ENCODE results near the gene ZNF200.
A peak's percentile ranks its signal among the peaks of the same experiment; 100 is the strongest.
"Not testable (repeated sequence)": the region's sequence is repeated elsewhere in the genome, so short reads cannot be mapped to it uniquely, and the experiment has no call there.

Gene ZNF200

DNA sequence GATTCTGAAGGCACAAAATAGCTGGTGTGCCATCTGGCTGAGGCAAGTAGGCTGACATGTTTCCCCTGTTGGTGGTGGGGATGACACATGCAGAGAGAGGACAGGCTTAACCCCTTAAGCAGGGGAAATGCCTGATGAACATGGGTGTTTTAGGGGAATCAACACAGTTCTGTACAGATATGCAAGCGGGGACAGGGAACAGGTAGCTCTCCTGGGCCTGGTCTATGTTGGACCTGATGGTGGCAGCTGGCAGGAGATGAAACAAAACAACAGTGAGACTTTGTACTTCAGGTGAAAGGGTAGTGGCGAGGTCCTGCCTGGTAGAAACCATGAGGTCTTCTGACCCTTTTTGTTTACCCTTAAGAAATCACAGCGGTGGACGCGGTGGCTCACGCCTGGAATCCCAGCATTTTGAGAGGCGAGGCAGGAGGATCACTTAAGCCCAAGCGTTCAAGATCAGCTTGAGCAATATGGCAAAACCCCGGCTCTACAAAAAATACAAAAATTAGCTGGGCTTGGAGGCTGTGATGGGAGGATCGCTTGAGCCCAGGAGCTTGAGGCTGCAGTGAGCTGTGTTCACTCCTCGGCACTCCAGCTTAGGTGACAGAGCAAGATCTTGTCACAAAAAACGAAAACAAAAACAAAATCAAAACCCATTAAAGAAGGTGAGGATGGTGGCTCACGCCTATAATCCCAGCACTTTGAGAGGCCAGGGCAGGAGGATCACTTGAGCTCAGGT, 36.5 kb downstream of the ZNF200 start:
- DNase-seq (ENCODE audit: low read depth), result no peak

DNA sequence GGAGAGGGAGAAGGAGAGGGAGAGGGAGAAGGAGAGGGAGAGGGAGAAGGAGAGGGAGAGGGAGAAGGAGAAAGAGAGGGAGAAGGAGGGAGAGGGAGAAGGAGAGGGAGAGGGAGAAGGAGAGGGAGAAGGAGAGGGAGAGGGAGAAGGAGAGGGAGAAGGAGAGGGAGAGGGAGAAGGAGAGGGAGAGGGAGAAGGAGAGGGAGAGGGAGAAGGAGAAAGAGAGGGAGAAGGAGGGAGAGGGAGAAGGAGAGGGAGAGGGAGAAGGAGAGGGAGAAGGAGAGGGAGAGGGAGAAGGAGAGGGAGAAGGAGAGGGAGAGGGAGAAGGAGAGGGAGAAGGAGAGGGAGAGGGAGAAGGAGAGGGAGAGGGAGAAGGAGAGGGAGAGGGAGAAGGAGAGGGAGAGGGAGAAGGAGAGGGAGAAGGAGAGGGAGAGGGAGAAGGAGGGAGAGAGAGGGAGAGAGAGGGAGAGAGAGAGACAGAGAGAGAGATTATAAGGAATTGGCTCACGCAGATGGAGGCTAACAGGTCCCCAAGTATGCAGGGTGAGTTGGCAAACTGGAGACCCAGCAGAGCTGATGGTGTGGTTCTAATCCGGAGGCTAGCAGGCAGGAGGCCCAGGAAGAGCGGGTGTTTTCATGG, 37.1 kb downstream of the ZNF200 start:
- DNase-seq (ENCODE audit: low read depth), result not testable (repeated sequence)

DNA sequence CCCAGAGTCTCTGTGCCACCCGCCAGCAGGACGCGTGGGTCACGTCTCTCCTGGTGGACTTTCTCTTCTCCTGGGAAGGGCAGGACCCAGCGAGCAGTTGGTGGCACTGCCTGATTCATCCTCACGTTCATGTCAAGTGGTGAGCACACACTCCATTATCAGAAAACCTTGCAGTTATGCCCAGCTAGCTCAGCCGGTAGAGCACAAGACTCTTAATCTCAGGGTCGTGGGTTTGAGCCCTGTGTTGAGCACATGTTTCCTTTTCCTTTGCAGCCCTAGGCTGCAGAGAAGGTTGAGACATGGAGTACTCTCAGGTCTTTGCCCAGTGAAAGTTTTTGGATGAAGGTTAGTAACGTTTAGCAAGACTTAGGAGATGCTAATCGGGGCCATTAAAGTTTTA, 39.0 kb downstream of the ZNF200 start:
- no peak for DNase-seq (ENCODE audit: low read depth)

DNA sequence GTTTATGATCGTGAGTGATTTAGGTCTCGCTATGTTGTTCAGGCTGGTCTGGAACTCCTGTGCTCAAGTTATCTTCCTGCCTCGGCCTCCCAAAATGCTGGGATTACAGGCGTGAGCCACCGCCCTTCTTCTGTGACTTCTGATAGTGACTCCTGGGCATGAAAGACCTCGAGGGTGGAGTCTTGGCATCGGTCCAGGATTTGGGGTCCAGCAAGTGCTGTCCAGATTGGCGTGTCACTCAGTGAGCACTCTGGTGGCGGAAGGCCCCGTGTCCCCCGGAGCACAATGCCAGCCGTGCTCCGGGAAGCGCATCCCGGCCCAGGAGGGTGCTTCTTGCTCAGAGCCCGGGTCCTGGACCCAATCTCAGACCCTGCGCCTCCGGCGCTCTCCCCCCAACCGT, 40.2 kb downstream of the ZNF200 start:
- DNase-seq (ENCODE audit: low read depth), result no peak

DNA sequence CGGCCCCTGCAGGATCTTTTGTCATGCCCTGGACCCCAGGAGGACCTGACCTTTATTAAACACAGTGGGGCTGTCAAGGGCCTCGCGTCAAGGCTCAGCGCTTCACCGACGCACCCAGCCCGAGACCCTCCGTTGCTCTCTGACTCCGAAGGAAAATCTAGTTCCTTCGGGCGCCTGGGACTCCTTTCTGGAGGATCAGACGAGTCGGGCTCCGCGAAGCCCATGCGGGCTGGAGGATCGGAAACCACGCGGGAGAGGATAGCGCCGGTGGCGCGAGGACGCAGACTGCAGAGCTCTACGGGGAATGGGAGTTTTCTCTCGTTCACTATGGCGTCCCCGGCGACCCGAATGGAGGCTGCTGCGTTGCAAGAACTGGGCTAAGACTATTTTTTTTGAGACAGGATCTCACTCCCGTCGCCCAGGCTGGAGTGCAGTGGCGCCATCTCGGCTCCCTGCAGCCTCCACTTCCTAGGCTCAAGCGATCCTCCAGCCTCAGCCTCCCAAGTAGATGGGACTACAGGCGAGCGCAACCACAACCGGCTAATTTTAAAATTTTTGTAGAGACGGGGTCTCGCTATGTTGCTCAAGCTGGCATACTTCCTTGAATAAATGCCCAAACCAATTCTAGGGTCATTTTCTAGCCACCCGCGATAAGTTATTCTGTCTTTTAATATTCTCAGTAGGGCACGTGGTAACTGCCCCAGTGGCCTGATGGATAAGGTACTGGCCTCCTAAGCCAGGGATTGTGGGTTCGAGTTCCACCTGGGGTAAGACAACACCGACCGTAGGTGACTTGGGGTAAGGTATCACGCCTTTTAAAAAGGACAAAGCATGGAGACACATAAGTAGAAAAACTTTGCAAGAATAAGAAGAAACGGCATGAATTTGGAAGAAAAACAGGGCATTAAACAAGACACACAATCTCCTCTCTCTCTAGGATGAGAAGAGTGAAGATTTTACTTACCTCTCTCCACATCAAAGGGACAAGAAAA, 41.4 kb downstream of the ZNF200 start:
- DNase-seq (ENCODE audit: low read depth), result no peak

DNA sequence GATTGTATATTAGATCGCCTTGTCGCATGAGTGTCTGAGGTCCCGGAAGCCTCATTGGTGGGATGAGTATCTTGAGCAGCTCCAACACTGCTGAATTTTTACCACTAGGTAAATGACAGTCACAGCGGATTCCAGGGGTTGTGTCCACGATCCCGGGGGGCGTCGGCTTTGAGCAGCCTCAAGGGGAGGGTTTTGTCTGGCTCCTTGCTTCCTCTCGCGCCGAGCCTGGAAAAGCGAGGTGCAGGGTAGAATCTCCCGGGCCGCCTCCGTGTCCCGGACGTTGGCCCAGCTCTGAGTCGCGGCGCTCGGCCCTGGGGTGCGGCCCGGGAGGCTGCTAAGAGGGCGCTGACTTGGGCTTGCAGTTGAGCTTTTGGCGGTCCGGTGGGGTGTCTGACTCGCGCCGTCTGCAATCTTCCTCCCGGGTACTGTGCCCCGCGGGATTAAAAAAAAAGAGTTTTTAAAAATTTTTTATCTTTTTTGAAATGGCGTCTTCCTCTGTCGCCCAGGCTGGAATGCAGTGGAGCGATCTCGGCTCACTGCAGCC, 42.4 kb downstream of the ZNF200 start:
- no peak for DNase-seq (ENCODE audit: low read depth)

DNA sequence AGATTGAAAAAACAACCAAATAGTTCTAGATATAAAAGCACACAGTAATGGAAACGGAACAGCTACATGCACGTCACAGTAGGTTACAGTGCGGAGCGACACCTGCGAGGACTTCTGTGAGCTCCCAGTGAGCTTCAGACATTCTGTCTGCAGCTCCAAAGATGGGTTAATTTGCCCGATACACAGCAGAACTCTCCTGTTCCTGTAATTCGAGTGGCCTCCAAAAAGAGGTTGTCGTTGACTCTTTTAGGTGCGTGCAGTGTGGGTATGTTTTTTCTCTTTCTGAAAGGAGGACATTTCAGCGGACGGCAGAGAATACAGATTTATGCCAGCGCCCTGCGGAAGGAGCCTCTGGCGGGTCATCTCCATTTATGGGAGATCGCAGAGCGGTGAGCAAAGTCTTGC, 44.0 kb downstream of the ZNF200 start:
- no peak for DNase-seq (ENCODE audit: low read depth)

DNA sequence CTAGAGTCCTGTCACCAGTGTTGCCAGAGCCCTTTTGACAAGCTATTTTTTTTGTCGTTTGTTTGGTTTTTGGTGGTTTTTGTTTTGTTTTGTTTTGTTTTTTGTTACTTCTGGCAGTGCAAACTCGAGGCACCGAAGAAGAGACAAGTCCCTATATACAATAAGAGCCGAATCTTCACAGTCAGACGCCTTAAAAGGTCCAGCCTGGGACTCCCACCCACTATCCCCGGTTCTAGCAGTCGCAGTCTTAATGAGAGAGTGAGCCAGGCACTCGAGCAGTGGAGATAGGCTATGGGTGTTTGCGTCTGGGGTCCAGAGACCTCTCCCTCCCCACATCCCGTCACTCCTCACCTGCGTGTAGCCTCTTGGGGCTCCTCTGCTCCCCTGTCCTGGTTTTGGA, 45.1 kb downstream of the ZNF200 start:
- DNase-seq (ENCODE audit: low read depth), result no peak

DNA sequence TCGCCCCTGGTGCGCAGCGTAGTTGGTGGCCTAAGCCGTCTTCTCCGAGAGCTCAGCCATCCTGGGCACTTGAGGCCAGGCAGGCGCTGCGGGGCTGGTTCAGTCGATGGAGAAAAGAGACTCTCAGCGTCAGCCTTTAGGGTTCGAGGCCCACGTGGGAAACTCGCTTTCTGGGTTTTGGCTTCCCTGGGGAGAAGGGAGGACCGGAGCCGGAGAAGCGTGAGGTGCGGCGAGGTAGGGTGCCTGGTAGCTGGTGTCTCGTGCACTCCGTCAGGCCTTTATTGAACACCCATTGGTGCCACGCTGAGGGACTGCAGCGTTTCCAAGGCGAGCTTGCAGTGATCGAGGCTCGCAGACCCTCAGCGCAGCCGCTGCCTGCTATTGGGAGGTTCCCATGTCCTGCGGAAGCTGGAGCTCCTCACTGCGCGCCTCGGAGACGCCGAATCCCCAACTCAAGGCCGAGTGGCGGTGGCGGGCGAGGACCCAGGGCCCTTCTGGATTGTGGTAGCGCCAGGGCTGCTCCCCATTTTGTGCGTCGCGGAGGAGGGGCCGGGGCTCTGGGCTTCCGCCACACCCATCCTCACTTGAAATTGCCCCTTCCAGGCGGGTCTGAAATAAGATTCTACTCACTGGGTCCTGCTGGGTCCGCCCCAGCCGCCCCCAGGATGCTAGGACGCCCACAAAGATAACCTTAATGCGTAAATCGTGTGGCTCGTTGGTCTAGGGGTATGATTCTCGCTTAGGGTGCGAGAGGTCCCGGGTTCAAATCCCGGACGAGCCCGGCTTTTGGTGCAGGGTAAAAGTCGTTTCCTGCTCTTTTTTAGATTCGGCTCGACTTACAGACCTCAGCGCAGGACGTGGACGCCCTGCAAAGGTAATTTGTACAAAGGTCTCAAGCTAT, 45.8 kb downstream of the ZNF200 start:
- DNase-seq (ENCODE audit: low read depth), result peak; percentile 72

DNA sequence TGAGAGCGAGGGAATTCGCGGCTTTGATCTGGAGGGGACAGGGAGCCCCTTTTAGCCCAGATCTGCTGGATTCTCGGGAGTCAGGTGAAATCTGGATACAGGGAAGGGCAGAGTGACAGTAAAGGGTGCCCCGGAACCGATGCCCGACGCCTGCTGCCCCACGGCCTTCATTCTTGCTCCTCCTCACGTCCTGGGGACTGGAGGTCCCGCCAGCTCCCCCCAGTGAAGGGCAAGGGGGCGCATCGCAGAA, 46.4 kb downstream of the ZNF200 start:
- no peak for DNase-seq (ENCODE audit: low read depth)

DNA sequence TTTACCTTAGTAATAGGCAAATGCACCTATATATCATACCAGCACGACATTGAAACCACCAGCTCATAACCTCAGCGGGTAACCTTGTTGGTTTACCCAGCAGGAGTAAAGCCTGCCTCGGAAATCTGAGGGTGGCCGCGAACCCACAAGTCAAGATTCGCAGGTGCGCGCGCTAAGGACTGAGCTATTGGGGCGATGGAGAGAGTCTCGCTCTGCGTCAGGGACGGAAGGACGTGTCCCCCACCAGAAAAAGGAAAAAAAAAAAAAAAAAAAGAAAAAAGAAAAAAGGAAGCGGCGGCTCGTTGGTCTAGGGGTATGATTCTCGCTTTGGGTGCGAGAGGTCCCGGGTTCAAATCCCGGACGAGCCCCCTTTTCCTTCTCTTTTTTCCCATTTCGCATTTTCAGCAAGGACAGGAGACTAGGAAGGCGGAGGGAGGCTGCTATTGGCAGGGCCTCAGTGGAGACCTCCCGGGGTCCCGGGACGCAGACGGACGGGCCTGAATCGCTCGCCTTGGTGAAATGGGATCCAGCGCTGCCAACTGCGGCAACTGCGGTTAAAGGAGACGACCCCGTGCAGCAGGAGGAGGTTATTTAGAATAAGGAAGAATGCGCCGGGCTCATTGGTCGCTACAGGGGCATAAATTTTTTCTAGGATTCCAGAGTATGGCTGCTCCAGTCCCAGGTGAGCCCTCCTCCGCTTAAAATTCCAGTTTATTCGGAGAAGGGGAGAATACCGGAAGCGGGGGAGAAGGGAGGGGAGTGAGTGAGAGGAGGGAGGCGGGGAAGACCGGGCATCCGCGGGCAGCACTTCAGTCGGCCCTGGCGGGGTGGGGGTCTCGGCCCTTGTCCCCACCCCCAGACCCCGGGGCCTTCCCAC, 46.9 kb downstream of the ZNF200 start, which contains the start of gene OR1F1:
Gene OR1F1 (plus strand): TSS at position 407 of the 877 bp plus-strand sequence.
- peak; percentile 82 for DNase-seq (ENCODE audit: low read depth)

DNA sequence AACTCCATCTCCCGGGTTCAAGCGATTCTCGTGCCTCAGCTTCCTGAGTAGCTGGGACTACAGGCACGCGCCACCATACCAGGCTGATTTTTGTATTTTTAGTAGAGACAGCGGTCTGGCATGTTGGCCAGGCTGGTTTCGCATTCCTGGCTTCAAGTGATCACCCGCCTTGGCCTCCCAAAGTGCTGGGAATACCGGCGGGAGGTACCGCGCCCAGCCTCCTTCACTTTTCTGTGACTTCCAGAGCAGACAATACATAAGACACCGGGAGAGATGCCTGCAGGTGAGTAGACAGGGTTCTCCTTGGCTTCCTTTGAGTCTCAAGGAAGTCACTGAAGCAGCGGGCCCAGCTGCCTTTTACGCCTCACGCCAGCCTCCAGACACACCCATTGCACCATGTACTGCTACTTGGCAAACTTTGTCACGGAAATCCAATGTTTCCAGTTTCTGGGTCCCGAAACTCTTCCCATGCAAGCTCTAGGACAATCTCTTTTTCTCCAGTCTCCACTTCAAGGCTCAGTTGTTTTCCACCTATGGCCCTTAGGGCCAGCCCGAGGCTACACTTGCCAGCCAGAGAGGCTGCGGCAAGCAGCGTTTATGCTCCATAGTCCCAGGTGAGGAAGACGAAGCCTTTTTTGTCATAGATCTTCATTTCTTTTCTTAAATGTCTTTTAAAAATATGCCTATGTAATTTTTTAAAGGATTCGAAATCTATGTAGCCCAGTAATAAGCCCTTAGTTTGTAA, 47.8 kb downstream of the ZNF200 start:
- DNase-seq (ENCODE audit: low read depth), result no peak

DNA sequence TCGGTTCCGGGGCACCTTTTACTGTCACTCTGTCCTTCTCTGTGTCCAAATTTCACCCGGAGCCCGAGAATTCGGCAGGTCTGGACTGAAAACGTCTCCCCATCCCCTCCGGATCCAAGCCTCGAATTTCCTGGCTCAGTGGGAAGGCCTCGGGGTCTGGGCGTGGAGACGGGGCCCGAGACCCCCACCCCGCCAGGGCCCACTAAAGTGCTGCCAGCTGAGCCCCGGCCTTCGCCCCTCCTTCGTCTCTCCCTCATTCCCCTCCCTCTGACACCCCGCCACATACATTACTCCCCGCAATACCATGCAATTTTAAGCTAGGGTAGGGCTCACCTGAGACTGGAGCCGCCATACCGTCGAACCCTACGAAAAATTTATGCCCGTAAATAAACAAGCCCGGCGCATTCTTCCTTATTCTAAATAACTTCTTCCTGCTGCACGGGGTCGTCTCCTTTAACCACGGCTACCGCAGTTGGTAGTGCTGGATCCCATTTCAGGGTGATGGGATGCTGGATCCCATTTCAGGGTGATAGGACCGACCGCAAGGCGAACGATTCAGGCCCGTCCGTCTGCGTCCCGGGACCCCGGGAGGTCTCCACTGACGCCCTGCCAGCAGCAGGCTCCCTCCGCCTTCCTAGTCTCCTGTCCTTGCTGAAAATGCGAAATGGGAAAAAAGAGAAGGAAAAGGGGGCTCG, 51.4 kb downstream of the ZNF200 start:
- DNase-seq (ENCODE audit: low read depth), result peak; percentile 32

DNA sequence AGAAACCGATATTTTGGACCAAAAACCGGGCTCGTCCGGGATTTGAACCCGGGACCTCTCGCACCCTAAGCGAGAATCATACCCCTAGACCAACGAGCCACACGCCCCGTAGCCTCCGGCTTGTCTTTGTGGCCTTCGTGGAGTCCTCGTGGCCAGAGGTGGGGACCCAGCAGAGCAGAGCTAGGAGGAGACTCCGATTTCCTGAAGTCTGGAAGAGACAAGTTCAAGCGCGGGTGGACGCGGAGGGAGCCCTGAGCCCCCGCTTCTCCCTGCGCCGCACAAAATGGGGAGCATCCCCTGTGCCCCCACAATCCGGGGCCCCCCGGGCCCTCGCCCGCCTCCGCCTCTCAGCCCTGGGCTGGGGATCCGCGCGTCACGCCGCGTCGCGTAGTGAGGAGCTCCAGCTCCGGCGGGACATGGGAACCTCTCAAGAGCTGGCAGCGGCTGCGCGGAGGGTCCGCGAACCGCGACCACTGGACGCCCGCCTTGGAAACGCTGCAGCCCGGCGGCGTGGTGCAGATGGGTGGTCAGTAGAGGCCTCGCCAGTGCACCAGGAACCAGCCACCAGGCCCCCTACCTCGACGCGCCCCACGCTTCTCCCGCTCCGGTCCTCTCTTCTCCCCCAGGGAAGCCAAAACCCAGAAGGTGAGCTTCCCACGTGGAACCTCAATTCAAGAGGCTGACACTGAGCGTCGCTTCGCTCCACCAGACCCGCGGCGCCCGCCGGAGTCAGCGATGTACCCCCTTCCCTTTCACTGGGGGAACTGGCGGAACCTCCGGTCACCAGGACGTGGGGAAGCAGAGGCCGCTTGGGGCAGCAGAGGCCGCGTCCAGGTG, 52.1 kb downstream of the ZNF200 start:
- peak; percentile 56 for DNase-seq (ENCODE audit: low read depth)

DNA sequence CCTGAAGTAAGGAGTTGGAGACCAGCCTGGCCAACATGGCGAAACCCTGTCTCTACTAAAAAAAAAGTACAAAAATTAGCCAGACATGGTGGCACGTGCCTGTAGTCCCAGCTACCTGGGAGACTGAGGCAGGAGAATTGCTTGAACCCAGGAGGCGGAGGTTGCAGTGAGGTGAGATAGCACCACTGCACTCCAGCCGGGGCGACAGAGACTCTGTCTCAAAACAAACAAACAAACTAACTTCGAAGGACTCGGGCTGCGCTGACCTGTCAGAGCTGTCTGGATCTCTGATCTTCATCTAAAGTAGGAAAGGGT, 52.7 kb downstream of the ZNF200 start:
- DNase-seq (ENCODE audit: low read depth), result not testable (repeated sequence)

DNA sequence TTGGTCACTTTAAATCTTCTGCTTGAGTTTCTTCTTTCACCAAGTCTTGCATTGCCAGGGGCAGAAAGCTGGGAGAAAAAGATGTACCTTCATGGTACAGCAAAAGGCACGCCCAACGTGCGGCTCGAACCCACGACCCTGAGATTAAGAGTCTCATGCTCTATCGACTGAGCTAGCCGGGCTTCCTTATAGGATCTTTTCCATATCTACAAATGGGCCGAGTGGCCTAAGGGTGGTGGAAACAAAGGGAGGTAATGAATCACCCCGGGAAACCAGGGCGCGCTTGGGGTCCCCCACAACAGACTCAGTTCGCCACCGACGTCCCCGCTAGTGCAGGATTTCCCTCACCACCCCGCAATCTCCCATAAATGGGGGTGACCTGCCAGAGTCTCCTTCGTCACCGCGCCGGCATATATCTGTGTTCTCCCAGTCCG, 54.5 kb downstream of the ZNF200 start:
- DNase-seq (ENCODE audit: low read depth), result peak; percentile 63

DNA sequence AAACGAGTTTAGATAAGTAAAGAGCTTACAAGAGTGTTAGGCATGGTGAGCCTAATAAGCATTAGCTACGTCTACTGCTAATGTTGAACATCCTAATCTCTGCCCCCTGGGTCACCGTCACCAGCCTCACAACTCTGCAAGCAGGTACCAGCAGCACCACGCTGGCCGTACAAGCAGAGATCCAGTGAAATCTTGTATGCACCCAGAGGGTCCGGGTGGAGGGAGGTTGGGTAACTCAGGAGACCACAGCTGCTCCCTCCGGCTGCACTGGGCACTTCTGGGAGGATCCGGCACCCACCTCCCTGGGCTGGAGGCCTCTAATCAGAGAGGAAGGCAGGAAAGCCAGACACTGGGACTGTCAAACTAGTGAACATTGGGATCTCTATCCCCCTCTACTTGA, 55.3 kb downstream of the ZNF200 start:
- no peak for DNase-seq (ENCODE audit: low read depth)

All from iris pigment epithelial cell (primary cell).